Endometrial microvascular endothelial cells (primary cell): ENCODE measurements around the gene RERE. TPM values are rescaled to one million over a fixed set of nuclear protein-coding genes. Genes with fewer than 3 reads are reported as not detected.

Experiments used
- in situ Hi-C: cut with HindIII; loops from 2 replicates; pipeline ENCODE4 v1.10.0; 2017; ENCODE audit warnings: low sequenced_read_pairs, low pct_unique_long_range_greater_than_20kb; ENCODE audit errors: inconsistent ontology term
- total RNA-seq: library from RNA; depleted of rRNA; stranded (reverse); fragments of >200 nt; gene quantifications from one replicate; pipeline ENCODE4 v1.2.3, GENCODE V29; 2015; ENCODE audit errors: inconsistent ontology term

The RERE gene
- total RNA-seq, 1 donor from 2014 or later = 16.5 TPM

GRCh38 chr1:8471451-8471850, 346.0 kb downstream of the RERE start:
- in situ Hi-C loops = no loop called here

- in situ Hi-C loops = no loop called here
These were observed 348.7 kb downstream of the RERE start for GRCh38 chr1:8468751-8469150.

GRCh38 chr1:8467308-8467707, 350.1 kb downstream of the RERE start:
- in situ Hi-C loops = no loop called here

- in situ Hi-C loops = no loop called here
These were observed 351.7 kb downstream of the RERE start for GRCh38 chr1:8465692-8466091.

- in situ Hi-C loops = no loop called here
These were observed 352.4 kb downstream of the RERE start for GRCh38 chr1:8465013-8465412.

GRCh38 chr1:8464377-8464776, 353.1 kb downstream of the RERE start:
- in situ Hi-C loops = no loop called here

- in situ Hi-C loops = no loop called here
These were observed 354.1 kb downstream of the RERE start for GRCh38 chr1:8463144-8463927.

- in situ Hi-C loops = no loop called here
These were observed 355.0 kb downstream of the RERE start for GRCh38 chr1:8462371-8462892.

- in situ Hi-C loops = no loop called here
These were observed 355.9 kb downstream of the RERE start for GRCh38 chr1:8461351-8462110.

GRCh38 chr1:8460784-8461183, 356.7 kb downstream of the RERE start:
- in situ Hi-C loops = no loop called here

GRCh38 chr1:8460132-8460544, 357.3 kb downstream of the RERE start:
- in situ Hi-C loops = no loop called here

- in situ Hi-C loops = no loop called here
These were observed 358.8 kb downstream of the RERE start for GRCh38 chr1:8458607-8459006.

GRCh38 chr1:8457760-8458381, 359.6 kb downstream of the RERE start:
- in situ Hi-C loops = no loop called here

GRCh38 chr1:8456991-8457390, 360.4 kb downstream of the RERE start:
- in situ Hi-C loops = no loop called here

GRCh38 chr1:8456308-8456912, 361.0 kb downstream of the RERE start:
- in situ Hi-C loops = no loop called here

- in situ Hi-C loops = no loop called here
These were observed 361.6 kb downstream of the RERE start for GRCh38 chr1:8455700-8456307.

- in situ Hi-C loops = no loop called here
These were observed 367.1 kb downstream of the RERE start for GRCh38 chr1:8450312-8450711.

GRCh38 chr1:8448911-8449661, 368.4 kb downstream of the RERE start:
- in situ Hi-C loops = no loop called here
